ENCODE data around the gene EPHB1.

The EPHB1 gene

GRCh38 chr3:135178566-135178965 lies 383.5 kb downstream of the EPHB1 start:
- TF ChIP-seq CTCF (IDR thresholded peaks at IDR 0.05; ENCODE audit: low read depth, low read length, missing control alignments): no peak
- no peak overlapping the region for H3K4me3 ChIP-seq (ENCODE audit: low read depth, low read length)
- in situ Hi-C loops (cut with HindIII; ENCODE audit: low sequenced_read_pairs): no loop called here
- DNase-seq (ENCODE audit: low read depth): no peak

GRCh38 chr3:135181408-135181807 lies 386.3 kb downstream of the EPHB1 start:
- no peak for DNase-seq (ENCODE audit: low read depth)
- TF ChIP-seq CTCF (IDR thresholded peaks at IDR 0.05; ENCODE audit: low read depth, low read length, missing control alignments): no peak
- H3K4me3 ChIP-seq (ENCODE audit: low read depth, low read length): no peak overlapping the region
- in situ Hi-C loops (cut with HindIII; ENCODE audit: low sequenced_read_pairs): no loop called here

GRCh38 chr3:135182364-135182998 lies 387.4 kb downstream of the EPHB1 start:
- no peak overlapping the region for H3K4me3 ChIP-seq (ENCODE audit: low read depth, low read length)
- TF ChIP-seq CTCF (IDR thresholded peaks at IDR 0.05; ENCODE audit: low read depth, low read length, missing control alignments): no peak
- in situ Hi-C loops (cut with HindIII; ENCODE audit: low sequenced_read_pairs): no loop called here
- no peak for DNase-seq (ENCODE audit: low read depth)

GRCh38 chr3:135190658-135191057 lies 395.6 kb downstream of the EPHB1 start:
- TF ChIP-seq CTCF (IDR thresholded peaks at IDR 0.05; ENCODE audit: low read depth, low read length, missing control alignments): no peak
- in situ Hi-C loops (cut with HindIII; ENCODE audit: low sequenced_read_pairs): no loop called here
- H3K4me3 ChIP-seq (ENCODE audit: low read depth, low read length): no peak overlapping the region
- DNase-seq (ENCODE audit: low read depth): no peak

- no peak for TF ChIP-seq CTCF (IDR thresholded peaks at IDR 0.05; ENCODE audit: low read depth, low read length, missing control alignments)
- no peak for DNase-seq (ENCODE audit: low read depth)
- no peak overlapping the region for H3K4me3 ChIP-seq (ENCODE audit: low read depth, low read length)
- in situ Hi-C loops (cut with HindIII; ENCODE audit: low sequenced_read_pairs): no loop called here
Measured at GRCh38 chr3:135191708-135192107, 396.6 kb downstream of the EPHB1 start.

- in situ Hi-C loops (cut with HindIII; ENCODE audit: low sequenced_read_pairs): no loop called here
- no peak overlapping the region for H3K4me3 ChIP-seq (ENCODE audit: low read depth, low read length)
- no peak for TF ChIP-seq CTCF (IDR thresholded peaks at IDR 0.05; ENCODE audit: low read depth, low read length, missing control alignments)
- DNase-seq (ENCODE audit: low read depth): no peak
Measured at GRCh38 chr3:135192929-135193328, 397.9 kb downstream of the EPHB1 start.
